HL-60 (cell line): ENCODE data around the gene CCDC88A.

Source experiments
- DNase-seq, 2 experiments: peaks; one replicate each; pipeline ENCODE4 v3.0.0-alpha.2; 2010 to 2020; ENCODE audit warnings: low read depth in 1 of 2, low spot score in 1 of 2
- H3K27ac ChIP-seq: fragments of 250-450 bp; sonication (Bioruptor Pico); replicated peaks from 2 replicates; pipeline ENCODE4 v1.5.1; 2020; ENCODE audit warnings: mild to moderate bottlenecking, moderate library complexity
- H3K27me3 ChIP-seq: fragments of 250-450 bp; sonication (Bioruptor Pico); 2 replicates; pipeline ENCODE4 v1.5.1; 2021; ENCODE audit warnings: mild to moderate bottlenecking, moderate library complexity; ENCODE audit not compliant: insufficient read depth, poor library complexity, severe bottlenecking
- H3K4me3 ChIP-seq: replicated peaks from 2 replicates; pipeline ENCODE4 v1.5.1; 2011; ENCODE audit warnings: mild to moderate bottlenecking, control low read depth, low read length; ENCODE audit not compliant: insufficient read depth
- CTCF ChIP-seq: IDR thresholded peaks from one replicate; pipeline ENCODE4 v1.5.1; 2011; ENCODE audit warnings: low read length, control low read depth, inconsistent platforms; ENCODE audit not compliant: insufficient read depth
- GABPA ChIP-seq: IDR thresholded peaks from 2 replicates; pipeline ENCODE4 v1.6.1; 2012; ENCODE audit warnings: low read depth
- POLR2AphosphoS5 ChIP-seq: IDR thresholded peaks from 2 replicates; pipeline ENCODE4 v1.6.1; 2012; ENCODE audit warnings: low read depth
- SPI1 ChIP-seq: IDR thresholded peaks from 2 replicates; pipeline ENCODE4 v1.6.1; 2012; ENCODE audit warnings: low read depth, mild to moderate bottlenecking, borderline replicate concordance
- TF ChIP-seq, protein P1 (sequence below): IDR thresholded peaks from 2 replicates; pipeline ENCODE4 v1.6.1; 2012; ENCODE audit warnings: low read depth; ENCODE audit not compliant: insufficient replicate concordance

CCDC88A gene

GRCh38 chr2:55252832-55253231 is 166.8 kb downstream of the CCDC88A start:
- DNase-seq = peak in 1 of 2 experiments; percentile 25
- Histone ChIP-seq H3K27me3 (no peaks in the 10 kb centered on the region), H3K27ac (no peak overlapping the region), H3K4me3 (no peak overlapping the region)
- no peak for TF ChIP-seq SPI1
- no peak for TF ChIP-seq GABPA
- no peak for TF ChIP-seq POLR2AphosphoS5
- TF ChIP-seq, protein P1, sequence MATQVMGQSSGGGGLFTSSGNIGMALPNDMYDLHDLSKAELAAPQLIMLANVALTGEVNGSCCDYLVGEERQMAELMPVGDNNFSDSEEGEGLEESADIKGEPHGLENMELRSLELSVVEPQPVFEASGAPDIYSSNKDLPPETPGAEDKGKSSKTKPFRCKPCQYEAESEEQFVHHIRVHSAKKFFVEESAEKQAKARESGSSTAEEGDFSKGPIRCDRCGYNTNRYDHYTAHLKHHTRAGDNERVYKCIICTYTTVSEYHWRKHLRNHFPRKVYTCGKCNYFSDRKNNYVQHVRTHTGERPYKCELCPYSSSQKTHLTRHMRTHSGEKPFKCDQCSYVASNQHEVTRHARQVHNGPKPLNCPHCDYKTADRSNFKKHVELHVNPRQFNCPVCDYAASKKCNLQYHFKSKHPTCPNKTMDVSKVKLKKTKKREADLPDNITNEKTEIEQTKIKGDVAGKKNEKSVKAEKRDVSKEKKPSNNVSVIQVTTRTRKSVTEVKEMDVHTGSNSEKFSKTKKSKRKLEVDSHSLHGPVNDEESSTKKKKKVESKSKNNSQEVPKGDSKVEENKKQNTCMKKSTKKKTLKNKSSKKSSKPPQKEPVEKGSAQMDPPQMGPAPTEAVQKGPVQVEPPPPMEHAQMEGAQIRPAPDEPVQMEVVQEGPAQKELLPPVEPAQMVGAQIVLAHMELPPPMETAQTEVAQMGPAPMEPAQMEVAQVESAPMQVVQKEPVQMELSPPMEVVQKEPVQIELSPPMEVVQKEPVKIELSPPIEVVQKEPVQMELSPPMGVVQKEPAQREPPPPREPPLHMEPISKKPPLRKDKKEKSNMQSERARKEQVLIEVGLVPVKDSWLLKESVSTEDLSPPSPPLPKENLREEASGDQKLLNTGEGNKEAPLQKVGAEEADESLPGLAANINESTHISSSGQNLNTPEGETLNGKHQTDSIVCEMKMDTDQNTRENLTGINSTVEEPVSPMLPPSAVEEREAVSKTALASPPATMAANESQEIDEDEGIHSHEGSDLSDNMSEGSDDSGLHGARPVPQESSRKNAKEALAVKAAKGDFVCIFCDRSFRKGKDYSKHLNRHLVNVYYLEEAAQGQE = no peak
- no peak for TF ChIP-seq CTCF

GRCh38 chr2:55247025-55247424 is 172.6 kb downstream of the CCDC88A start:
- Histone ChIP-seq H3K27me3 (no peaks in the 10 kb centered on the region), H3K27ac (no peak overlapping the region), H3K4me3 (no peak overlapping the region)
- DNase-seq = no peak
- TF ChIP-seq SPI1 = no peak
- no peak for TF ChIP-seq POLR2AphosphoS5
- TF ChIP-seq, protein P1 = no peak
- no peak for TF ChIP-seq GABPA

DNA sequence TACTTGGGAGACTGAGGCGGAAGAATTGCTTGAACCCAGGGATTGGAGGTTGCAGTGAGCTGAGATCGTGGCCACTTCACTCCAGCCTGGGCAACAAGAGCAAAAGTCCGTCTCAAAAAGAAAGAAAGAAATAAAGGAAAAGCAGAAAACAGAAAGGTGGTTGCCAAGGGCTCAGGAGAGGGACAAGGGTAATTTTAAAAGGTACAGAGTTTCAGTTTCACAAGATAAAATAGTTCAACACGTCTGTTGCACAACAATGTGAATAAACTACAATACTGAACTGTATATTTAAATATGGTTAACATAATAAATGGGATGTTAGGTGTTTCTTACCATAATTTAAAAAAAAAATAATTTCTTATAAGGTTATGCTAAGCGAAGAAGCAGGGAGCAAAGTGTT is 174.2 kb downstream of the CCDC88A start:
- Histone ChIP-seq H3K4me3 (no peak overlapping the region), H3K27me3 (no peaks in the 10 kb centered on the region), H3K27ac (no peak overlapping the region)
- no peak for DNase-seq
- TF ChIP-seq GABPA (no peak), POLR2AphosphoS5 (no peak), SPI1 (no peak), CTCF (no peak)
- TF ChIP-seq, protein P1 = no peak

- DNase-seq = no peak
- no peak for TF ChIP-seq GABPA
- no peak for TF ChIP-seq SPI1
- no peak for TF ChIP-seq CTCF
- TF ChIP-seq, protein P1 = no peak
- TF ChIP-seq POLR2AphosphoS5 = no peak
Measured at GRCh38 chr2:55242617-55243016, 177.0 kb downstream of the CCDC88A start.

More at GRCh38 chr2:55242617-55243016, 177.0 kb downstream of the CCDC88A start:
- Histone ChIP-seq H3K27me3 (no peaks in the 10 kb centered on the region), H3K4me3 (no peak overlapping the region), H3K27ac (no peak overlapping the region)
